Measurements from ENCODE around the gene OGT. TPM values are rescaled to one million over a fixed set of nuclear protein-coding genes. Genes with fewer than 3 reads are reported as not detected.

Gene OGT
- total RNA-seq, 1 donor from 2014 or later, result 287 TPM

- H3K27ac ChIP-seq, result no peak overlapping the region
- Mint-ChIP-seq H3K27ac (no peak overlapping the region), H3K9me3 (no peaks in the 10 kb centered on the region), H3K4me3 (no peak overlapping the region), H3K27me3 (ENCODE audit: insufficient read depth, low read depth) (no peaks in the 10 kb centered on the region), H3K36me3 (peaks cover 14% of the 10 kb centered on the region), H3K4me1 (no peaks in the 10 kb centered on the region)
- no peaks in the 10 kb centered on the region for H3K9me3 ChIP-seq (ENCODE audit: low read depth)
- H3K9ac ChIP-seq, result no peak overlapping the region
- H2AFZ ChIP-seq (replicated peaks), result no peak overlapping the region
- no peak overlapping the region for H3K4me3 ChIP-seq
- no peaks in the 10 kb centered on the region for H3K4me1 ChIP-seq
- peaks cover 9% of the 10 kb centered on the region for H3K36me3 ChIP-seq
- peaks cover 97% of the 10 kb centered on the region for H4K20me1 ChIP-seq (ENCODE audit: low read depth)
- no peaks in the 10 kb centered on the region for H3F3A ChIP-seq (ENCODE audit: low read depth)
- peaks cover 100% of the 10 kb centered on the region for H3K79me2 ChIP-seq (ENCODE audit: low read depth)
- no peaks in the 10 kb centered on the region for H3K27me3 ChIP-seq
- TF ChIP-seq EZH2phosphoT487 (IDR thresholded peaks at IDR 0.05) (no peak), EZH2 (IDR thresholded peaks at IDR 0.05) (no peak), CTCF (IDR thresholded peaks at IDR 0.05) (no peak)
- no peak for DNase-seq (ENCODE audit: low spot score)
- no peak overlapping the region for H3K4me2 ChIP-seq
Observed at GRCh38 chrX:71542825-71543224, 9.9 kb downstream of the OGT start.

GRCh38 chrX:71543316-71543715, 10.4 kb downstream of the OGT start:
- no peak overlapping the region for H3K4me3 ChIP-seq
- no peaks in the 10 kb centered on the region for H3F3A ChIP-seq (ENCODE audit: low read depth)
- no peak overlapping the region for H3K4me2 ChIP-seq
- H3K4me1 Mint-ChIP-seq, result no peaks in the 10 kb centered on the region
- H3K27me3 ChIP-seq, result no peaks in the 10 kb centered on the region
- H3K9ac ChIP-seq, result no peak overlapping the region
- H3K9me3 ChIP-seq (ENCODE audit: low read depth), result no peaks in the 10 kb centered on the region
- H3K36me3 Mint-ChIP-seq, result peaks cover 18% of the 10 kb centered on the region
- no peaks in the 10 kb centered on the region for H3K27me3 Mint-ChIP-seq (ENCODE audit: insufficient read depth, low read depth)
- no peak overlapping the region for H3K27ac Mint-ChIP-seq
- H4K20me1 ChIP-seq (ENCODE audit: low read depth), result peaks cover 93% of the 10 kb centered on the region
- no peak overlapping the region for H3K27ac ChIP-seq
- peaks cover 9% of the 10 kb centered on the region for H3K36me3 ChIP-seq
- no peak overlapping the region for H3K4me3 Mint-ChIP-seq
- TF ChIP-seq EZH2phosphoT487 (IDR thresholded peaks at IDR 0.05) (no peak), EZH2 (IDR thresholded peaks at IDR 0.05) (no peak), CTCF (IDR thresholded peaks at IDR 0.05) (no peak)
- no peaks in the 10 kb centered on the region for H3K9me3 Mint-ChIP-seq
- no peaks in the 10 kb centered on the region for H3K4me1 ChIP-seq
- no peak for DNase-seq (ENCODE audit: low spot score)
- H2AFZ ChIP-seq (replicated peaks), result no peak overlapping the region
- peaks cover 100% of the 10 kb centered on the region for H3K79me2 ChIP-seq (ENCODE audit: low read depth)

- no peak for TF ChIP-seq EZH2phosphoT487 (IDR thresholded peaks at IDR 0.05)
- TF ChIP-seq EZH2 (IDR thresholded peaks at IDR 0.05), result no peak
- TF ChIP-seq CTCF (IDR thresholded peaks at IDR 0.05), result no peak
- Mint-ChIP-seq H3K4me1 (no peaks in the 10 kb centered on the region), H3K4me3 (no peak overlapping the region), H3K27me3 (ENCODE audit: insufficient read depth, low read depth) (no peaks in the 10 kb centered on the region), H3K9me3 (no peaks in the 10 kb centered on the region), H3K27ac (no peak overlapping the region), H3K36me3 (peaks cover 18% of the 10 kb centered on the region)
- H3K9ac ChIP-seq, result no peak overlapping the region
- no peaks in the 10 kb centered on the region for H3K27me3 ChIP-seq
- H4K20me1 ChIP-seq (ENCODE audit: low read depth), result peaks cover 74% of the 10 kb centered on the region
- no peak overlapping the region for H3K4me3 ChIP-seq
- H3K9me3 ChIP-seq (ENCODE audit: low read depth), result no peaks in the 10 kb centered on the region
- no peak overlapping the region for H3K4me2 ChIP-seq
- no peak for DNase-seq (ENCODE audit: low spot score)
- H3F3A ChIP-seq (ENCODE audit: low read depth), result no peaks in the 10 kb centered on the region
- H3K36me3 ChIP-seq, result peaks cover 9% of the 10 kb centered on the region
- H2AFZ ChIP-seq (replicated peaks), result no peak overlapping the region
- peaks cover 92% of the 10 kb centered on the region for H3K79me2 ChIP-seq (ENCODE audit: low read depth)
- no peak overlapping the region for H3K27ac ChIP-seq
- H3K4me1 ChIP-seq, result no peaks in the 10 kb centered on the region
Observed at GRCh38 chrX:71545364-71545763, 12.5 kb downstream of the OGT start.
